Cortex of kidney (tissue), 1 donor: ENCODE measurements around the gene RPS4Y2.

ENCODE experiments used
- DNase-seq: peaks from one replicate; lab custom pipeline; 2025; lab: John Stamatoyannopoulos, UW

The RPS4Y2 gene

DNA sequence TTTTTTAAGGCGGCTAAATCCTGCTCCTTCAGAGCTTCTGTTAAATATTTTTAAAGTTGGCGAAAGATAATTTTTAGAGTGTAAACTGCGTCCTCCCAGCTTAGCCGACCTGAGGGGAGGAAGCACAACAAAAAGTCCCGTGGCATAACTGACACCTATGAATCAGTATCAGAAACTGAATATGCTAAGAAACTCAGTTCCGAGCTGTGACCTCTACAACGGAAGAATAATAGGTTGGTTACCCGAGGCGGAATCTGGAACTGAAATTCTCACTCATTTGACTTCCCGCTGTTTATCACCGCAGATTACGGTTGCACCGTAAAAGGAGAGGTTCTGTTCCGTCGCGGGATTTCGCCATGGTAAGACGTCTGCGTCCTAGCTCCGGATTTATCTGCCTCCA, at the start of gene RPS4Y2:
RPS4Y2 (plus strand) TSS at position 301 of the 400 bp plus-strand sequence; CDS start at position 357, 56 bp downstream.
- DNase-seq, result no peak

DNA sequence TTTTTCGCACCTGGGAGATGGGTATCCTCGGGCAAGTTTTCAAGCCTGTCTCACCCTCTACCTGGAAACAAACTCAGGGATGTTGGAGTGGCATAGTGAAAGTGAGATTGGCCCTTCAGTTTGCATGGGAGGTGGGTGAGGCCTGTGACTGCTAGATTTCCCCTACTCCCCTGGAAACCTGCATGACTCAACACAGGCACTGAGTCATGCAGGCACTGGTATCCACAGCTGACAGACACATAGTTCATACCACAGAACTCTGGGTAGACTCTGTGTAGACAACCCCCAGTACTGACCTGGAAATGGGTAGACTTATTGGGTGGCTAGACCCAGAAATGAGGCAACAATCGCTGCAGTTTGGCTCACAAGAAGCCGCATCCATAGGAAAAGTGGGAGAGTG, 41.5 kb upstream of the RPS4Y2 start:
- DNase-seq, result no peak

DNA sequence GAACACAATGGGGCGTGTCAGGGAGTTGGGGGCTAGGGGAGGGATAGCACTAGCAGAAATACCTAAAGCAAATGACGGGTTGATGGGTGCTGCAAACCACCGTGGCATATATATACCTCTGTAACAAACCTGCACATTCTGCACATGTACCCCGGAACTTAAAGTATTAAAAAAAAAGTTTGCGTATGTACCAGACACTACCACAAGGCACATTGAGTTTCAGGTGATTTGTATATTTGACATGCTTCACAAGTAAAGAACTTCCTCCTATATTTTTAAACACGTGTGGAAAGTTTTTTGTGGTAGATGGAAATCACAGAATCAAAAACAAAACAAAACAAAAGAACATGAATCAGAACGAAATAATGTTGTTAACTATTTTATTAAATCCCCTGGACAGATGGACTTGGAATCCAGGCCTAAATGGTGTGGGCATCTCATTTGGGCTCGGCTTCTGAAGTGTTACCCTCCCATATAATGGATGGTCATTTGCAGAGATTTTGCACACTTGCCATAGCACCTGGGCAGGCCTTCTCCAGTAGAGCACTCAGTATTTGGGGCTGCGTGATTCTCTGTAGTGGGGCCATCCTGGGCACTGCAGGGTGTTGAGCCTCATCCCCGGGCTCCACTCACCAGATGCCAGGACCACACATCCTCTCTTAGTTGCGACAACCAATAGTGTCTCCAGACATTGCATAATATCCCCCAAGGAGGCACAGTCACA, 29.6 kb upstream of the RPS4Y2 start:
- no peak for DNase-seq

DNA sequence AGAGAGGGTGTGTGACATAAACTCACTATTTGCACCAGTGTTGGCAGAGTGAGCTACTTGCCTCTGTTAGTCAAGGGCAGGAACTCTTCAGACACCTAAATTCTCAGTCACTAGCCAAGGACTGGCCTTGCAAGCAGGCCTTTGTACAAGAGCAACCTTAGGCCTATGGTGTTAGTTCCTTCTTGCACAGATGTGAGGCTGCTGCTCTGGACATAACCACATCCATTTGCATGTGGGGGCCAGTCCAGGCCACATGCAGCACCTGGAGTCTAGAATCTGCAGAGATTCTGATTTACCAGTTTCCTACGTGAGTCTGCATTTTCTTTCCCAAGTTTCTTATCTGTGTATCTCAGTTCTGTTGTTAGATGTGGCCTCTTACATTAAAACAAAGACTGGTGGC, 20.7 kb upstream of the RPS4Y2 start:
- no peak for DNase-seq

DNA sequence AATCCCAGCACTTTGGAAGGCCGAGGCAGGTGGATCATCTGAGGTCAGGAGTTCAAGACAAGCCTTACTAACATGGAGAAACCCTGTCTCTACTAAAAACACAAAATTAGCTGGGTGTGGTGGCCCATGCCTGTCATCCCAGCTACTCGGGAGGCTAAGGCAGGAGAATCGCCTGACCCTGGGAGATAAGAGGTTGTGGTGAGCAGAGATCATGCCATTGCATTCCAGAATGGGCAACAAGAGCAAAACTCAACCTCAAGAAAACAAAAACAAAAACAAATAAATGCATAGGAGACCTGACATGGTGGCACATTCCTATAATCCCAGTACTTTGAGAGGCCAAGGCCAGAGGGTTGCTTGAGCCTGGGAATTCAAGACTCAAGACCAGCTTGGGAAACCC, 16.1 kb upstream of the RPS4Y2 start:
- DNase-seq, result no peak

DNA sequence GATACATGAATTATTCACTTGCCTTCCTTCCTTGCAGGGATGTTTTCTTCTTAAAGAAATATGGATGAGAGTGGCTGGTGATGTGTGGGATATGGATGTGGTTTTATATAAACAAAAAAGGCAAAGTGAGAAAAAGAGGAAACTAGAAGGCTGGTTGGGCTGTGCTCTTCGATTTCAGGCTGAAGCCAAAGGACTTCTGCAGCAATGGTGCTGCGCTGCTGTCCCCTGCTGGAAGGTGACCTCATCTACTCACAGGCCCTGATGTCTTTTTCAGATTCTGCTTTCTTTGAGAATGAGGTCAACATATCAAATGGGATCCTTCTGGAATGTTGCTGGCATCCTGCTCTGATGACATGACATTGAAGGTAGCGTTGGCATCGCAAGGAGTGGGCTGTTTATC, 15.3 kb upstream of the RPS4Y2 start:
- DNase-seq, result no peak

DNA sequence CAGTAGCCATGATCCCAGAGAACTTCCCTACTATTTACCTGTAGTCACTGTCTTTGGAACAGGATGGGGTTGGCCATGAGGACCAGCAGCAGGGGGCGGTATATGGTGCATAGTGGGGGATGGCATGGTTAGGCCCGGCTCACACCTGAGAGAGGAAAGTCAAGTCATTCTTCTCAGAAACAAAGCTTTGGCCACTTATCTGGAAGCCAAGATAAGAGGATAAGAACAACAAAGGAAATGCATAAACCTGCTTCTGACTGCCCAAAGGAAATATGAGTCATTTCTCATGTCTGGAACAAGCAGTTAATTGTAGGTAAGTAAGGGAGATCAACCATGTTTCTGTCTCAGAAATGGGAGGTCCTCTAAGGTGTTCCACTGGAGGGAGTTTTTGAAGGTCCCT, 10.8 kb upstream of the RPS4Y2 start:
- DNase-seq, result no peak

DNA sequence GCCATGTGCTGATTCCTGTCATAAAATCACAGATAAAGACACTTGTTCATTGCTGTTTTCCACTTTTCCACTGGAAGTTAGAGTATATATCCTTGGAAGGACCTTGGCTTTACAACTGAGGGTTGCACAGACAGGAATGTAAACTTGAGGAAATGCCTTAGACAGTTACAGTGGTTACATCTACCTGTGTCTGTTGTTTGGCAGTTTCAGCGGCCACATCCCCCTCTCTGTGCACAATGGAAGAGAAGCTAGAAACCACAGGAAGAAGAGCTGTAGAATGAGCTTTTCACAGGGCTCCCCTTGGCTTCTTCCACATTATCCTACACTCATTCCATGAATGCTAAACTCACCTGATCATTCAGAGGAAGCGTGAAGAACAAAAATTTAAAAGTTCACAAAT, 9.0 kb upstream of the RPS4Y2 start:
- DNase-seq, result no peak

DNA sequence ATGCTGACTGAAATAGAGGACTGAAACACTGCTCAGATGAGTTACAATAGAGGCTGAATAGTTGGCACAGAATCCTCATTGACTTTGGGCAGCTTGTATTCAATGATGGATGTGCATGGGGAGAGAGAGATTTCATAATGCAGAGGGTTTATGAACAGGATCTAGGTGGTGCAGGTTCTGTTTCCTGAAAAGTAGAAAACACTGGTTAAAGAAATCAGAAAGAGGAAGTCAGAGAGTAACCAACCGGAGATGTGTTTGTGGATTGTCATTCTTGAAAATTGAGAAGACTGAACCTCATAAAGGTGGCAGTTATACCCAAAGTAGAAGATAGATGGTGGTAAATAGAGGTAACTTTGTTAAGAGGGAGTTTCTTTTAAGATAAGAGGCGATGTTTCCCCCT, 8.0 kb downstream of the RPS4Y2 start:
- no peak for DNase-seq

DNA sequence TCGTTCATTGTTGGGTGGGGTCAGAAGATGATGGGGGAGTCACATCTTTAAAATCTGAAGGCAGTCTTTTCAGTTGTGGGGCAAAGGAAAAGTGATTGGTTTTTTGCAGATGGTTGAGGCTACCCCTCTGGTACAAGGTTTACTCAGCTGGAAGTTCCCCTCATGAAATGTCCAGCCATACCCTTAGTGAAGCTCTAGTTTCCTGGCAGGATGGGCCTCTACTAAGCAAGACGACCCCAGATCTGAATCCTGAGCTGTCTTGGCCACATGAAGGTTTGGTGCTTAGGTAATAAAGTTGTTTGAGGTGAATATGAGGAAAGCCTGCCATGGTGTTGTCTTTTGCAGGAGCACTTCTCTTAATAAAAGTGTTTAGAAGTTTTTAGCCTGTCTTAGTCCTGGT, 9.2 kb downstream of the RPS4Y2 start:
- no peak for DNase-seq

DNA sequence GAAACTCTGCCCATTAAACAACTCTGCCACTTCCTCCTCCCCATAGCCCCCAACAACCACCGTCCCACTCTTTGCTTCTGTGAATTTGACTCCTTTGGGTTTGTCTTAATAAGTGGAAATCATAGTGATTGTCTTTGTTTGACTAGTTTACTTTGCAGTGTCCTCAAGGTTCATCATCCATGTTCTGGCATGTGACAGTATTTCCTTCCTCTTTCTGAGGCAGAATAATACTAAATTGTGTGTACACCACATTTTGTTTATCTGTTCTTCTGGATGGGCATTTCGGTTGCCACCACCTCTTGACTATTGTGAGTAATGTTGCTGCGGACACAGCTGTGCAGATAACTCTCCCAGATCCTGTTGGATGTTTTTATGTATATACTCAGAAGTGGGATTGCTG, 14.8 kb downstream of the RPS4Y2 start:
- DNase-seq, result no peak

DNA sequence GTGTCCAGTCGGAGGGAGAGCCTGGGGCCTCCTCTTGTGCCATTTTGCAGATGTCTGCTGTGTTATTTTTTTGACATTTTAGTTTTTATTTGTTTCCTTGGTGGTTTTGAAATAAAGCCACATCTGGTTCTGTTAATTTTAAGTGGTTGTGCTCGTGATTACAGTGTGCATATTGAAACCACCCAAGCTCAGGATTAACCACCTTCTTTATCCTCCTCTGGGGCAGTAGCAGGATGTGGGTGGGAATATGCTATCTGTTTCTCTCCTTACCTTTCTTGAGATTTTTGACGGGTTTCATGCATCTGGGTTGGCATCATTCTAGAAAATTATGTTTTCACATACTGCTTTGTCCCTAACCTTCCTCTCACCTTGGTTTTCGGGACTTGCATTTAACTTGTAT, 20.2 kb downstream of the RPS4Y2 start:
- DNase-seq, result no peak

DNA sequence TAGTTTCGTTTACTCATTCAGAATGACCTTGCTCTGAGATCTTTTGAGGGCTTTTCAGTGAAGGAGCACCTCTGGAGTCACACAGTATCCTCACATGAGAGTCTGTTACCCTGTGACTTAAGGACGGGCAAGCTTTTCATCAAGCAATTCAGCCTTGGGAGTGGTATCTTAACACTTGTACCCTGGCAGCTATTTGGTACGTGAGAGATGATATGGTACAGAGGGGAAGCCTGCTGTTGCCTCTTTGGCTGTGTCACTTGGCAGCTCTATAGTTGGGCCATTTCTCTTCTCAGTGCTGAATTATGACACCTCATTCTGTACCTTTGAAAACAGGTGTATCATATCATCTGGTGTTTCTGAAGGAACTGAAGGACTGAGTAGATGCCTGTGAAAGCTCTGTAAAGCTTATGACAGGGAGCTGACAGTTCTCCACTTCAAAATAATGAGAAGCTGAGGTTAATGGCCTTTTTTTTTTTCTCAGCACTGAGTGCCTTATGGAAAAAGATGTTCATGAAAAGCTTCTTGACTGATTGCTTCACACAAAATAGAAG, 24.3 kb downstream of the RPS4Y2 start:
- no peak for DNase-seq

DNA sequence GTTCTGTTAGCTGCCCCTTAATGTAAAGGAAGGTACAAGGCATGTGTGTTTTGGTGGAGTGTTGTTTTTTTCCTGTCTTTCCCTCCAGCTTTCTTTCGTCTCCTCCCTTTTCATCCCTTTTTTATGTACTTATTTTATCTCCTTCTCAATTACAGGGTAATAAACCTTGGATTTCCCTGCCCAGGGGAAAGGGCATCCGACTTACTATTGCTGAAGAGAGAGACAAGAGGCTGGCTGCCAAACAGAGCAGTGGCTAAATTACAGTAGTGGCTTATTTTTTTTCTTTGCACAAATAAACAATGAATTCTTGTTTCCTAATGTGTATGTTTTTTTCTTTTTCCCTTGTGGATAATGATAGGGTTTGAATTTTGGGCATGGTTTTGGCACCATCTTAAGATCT, 24.9 kb downstream of the RPS4Y2 start:
- DNase-seq, result no peak

DNA sequence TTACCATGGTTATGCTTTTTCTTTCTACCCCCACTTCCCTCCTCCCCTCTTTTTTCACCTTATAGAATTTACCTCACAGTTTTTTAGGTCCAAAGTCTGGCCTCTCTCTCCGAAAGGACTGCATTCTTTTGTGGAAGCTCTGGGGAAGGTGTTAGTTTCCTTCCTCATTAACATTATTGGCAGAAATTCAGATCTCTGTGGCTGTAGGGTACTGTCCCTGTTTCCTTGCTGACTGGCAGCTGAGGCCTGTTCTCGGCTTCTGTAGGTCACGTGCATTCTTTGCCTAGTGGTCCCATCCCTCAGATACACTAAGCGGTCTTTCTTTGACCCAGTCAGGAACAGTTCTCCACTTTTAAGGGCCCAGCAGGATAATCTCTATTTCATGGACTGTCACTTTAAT, 25.5 kb downstream of the RPS4Y2 start:
- no peak for DNase-seq

DNA sequence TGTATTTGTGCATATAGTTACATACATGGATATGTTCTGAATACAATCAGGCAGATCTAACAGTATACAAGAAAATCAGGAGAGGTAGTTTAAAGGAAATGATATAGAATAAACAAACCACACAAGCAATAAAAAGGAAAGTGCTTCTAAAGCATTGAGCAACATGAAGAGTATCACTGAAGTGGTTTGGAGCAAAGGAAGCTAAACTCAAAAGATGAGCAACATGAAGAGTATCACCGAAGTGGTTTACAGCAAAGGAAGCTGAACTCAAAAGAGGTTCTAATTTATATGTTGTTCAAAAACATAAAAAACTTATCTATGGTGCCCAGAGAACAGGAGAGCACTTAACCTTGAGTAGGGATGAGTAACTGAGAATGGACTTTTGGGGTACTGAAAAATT, 29.1 kb downstream of the RPS4Y2 start:
- no peak for DNase-seq

DNA sequence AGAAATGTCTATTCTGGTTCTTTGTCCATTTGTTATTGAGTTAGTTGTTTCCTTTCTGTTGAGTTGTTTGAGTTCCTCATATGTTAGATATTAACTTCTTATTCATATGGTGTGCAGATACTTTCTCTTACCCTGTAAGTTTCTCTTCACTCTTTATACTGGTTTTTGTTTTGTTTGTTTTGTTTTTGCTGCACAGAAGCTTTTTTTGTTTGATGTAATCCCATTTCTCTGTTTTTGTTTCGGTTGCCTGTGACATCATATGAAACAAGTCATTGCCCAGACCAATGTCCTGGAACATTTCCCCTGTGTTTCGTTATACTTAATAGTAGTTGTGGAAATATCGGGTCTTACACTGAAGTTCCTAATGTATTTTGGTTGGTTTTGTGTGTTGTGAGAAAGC, 31.2 kb downstream of the RPS4Y2 start:
- no peak for DNase-seq

DNA sequence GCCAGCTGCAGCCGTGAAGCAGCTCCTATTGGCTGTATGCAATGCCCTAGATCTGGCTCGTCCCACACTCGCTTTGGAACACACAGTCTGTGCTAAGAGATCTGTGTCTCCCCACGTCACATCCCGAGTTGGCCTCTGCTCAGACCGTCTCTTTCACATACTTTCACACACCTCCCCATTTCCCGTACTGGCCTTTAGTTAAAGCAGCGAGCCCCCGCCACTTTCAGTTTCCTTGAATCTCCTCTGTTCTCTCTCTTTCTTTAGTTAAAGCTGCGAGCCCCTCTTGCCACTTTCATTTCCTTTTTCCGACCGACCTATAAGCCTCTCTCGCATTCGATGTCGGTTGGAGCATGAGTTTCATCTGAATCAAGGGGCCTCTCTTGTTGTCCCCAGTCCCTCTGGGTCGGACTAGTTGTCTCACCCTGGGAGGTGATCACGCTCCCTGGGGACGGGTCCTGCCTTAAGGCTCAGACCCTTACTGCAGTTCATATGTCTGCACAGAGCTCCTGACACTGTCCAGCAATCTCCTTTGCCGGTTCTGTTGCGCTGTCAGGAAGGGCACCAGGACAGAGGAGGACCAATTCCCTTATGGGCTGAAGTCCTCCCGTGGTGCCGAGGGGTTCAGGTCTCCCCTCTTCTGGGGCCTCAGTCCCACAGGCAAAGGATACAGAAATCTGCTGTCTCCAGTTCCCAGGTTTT, 42.6 kb downstream of the RPS4Y2 start:
- DNase-seq, result no peak

DNA sequence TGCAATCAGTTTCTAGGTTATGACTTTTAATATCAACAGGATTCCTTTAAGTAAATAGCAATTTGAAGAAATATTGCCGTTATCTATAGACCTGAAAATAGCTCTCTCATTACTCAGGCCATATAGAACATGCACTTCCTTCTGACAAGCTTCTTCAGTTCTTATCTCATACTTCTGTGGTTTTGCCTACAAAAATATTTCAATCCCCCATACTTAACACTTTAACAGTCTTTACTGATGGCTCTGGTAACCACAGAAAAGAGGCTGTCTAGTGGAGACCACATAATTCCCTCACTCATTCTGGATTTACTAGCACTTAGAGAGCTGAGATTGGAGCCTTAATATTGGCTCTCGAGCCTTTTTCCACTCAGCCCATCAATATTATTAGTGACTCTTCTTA, 46.8 kb downstream of the RPS4Y2 start:
- DNase-seq, result no peak

DNA sequence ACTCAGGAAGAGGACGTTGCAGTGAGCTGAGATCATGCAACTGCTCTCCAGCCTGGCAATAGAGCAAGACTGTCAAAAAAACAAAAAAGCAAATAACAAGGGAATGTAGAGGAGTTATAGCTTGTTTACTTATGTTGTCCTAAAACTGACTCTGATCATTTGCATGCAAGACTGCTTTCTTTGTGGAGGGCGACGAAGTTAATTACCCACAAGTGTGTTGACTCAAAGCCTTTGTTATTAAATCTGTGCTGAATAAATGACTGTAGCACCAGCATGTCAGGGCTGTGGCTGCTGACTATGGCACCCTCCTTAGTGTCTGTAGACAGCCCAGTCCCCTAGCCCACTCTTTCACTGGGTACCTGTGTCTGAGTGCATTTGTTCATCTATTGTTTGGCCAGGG, 50.3 kb downstream of the RPS4Y2 start:
- DNase-seq, result no peak

DNA sequence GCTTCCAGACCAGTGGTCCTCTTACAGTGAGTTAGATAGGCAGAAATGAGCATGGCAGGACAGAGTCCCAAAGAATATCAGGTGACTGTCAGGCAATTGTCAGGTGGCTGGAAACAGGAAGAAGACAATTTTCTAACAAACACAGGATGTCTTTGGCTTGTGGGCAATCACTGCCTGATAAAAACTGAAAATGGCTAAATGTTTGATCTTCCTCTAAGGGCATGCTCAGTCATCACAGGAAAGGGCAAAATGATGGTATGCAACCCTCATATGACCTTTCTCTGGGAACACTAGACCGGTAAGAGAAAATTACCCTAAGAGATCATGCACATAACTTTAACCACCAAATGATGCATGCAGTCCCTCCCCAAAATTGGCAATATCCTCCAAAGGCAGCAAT, 57.6 kb downstream of the RPS4Y2 start:
- DNase-seq, result no peak

DNA sequence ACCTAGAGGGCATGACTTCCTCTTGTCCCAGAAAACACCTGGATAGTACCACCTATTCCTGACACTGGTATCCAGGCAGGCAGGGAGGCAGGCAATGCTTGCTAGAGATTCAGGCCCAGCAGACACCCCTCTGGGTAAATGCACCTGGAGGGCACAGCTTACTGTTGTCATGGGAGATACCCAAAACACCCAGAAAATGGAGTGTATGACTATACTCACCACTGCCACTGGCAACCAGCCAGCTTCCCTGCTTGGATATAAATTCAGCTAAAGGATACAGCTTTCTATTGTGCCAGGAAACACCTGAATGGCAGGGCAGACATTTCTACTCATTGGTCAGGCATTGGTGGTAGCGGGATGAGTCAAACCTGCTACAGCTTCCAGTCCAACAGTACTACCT, 58.9 kb downstream of the RPS4Y2 start:
- no peak for DNase-seq

DNA sequence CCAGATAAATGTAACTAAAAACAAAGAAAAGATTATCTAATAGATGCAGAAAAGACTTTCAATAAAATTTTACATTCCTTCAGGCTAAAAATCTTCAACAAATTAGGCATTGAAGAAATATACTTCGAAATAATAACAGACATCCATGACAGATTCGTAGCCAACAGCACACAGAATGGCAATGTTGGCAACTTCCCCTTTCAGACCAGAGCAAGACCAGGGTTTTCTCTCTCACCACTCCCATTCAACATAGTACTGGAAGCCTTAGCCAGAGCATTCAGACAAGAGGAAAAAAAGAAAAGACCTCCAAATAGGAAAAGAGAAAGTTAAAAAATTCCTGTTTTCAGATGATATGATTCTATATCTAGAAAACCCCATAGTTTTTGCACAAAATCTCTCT, 61.2 kb downstream of the RPS4Y2 start:
- DNase-seq, result no peak
